Osteoblast (primary cell): Measurements from ENCODE around the gene ADAR. TPM values are rescaled to one million over a fixed set of nuclear protein-coding genes. Genes with fewer than 3 reads are reported as not detected.
A peak's percentile ranks its signal among the peaks of the same experiment; 100 is the strongest.

Experiments
- DNase-seq: peaks from one replicate; pipeline ENCODE4 v3.0.0; 2011; ENCODE audit warnings: low spot score, mixed read lengths; ENCODE audit not compliant: insufficient read length; ENCODE audit errors: missing footprints
- H2AFZ ChIP-seq: 2 replicates; pipeline ENCODE4 v1.6.0; 2011; ENCODE audit warnings: mild to moderate bottlenecking, low read length
- H3K27ac ChIP-seq: 2 replicates; pipeline ENCODE4 v1.5.1; 2011; ENCODE audit warnings: mild to moderate bottlenecking, low read depth, low read length, moderate library complexity
- H3K27me3 ChIP-seq: 2 replicates; pipeline ENCODE4 v1.6.0; 2012; ENCODE audit warnings: mild to moderate bottlenecking, control low read depth, inconsistent platforms, low read length, moderate library complexity; ENCODE audit not compliant: insufficient read depth
- H3K36me3 ChIP-seq: 2 replicates; pipeline ENCODE4 v1.5.1; 2011; ENCODE audit warnings: mild to moderate bottlenecking, low read length, control low read depth, moderate library complexity; ENCODE audit not compliant: insufficient read depth
- H3K4me1 ChIP-seq: 2 replicates; pipeline ENCODE4 v1.5.1; 2011; ENCODE audit warnings: mild to moderate bottlenecking, low read length, control low read depth, moderate library complexity; ENCODE audit not compliant: insufficient read depth
- H3K4me2 ChIP-seq: 2 replicates; pipeline ENCODE4 v1.6.0; 2011; ENCODE audit warnings: mild to moderate bottlenecking, low read length; ENCODE audit not compliant: insufficient read depth
- H3K4me3 ChIP-seq: fragments of 200-600 bp; sonication (generic); 3 replicates; pipeline ENCODE4 v1.5.1; 2012; ENCODE audit warnings: mild to moderate bottlenecking, low read length, inconsistent platforms; ENCODE audit not compliant: insufficient read depth
- H3K79me2 ChIP-seq: 2 replicates; pipeline ENCODE4 v1.6.0; 2012; ENCODE audit warnings: mild to moderate bottlenecking, low read length, control low read depth, inconsistent platforms; ENCODE audit not compliant: insufficient read depth
- H3K9me3 ChIP-seq: 2 replicates; pipeline ENCODE4 v1.5.1; 2011; ENCODE audit warnings: low read depth, low read length, control low read depth
- H4K20me1 ChIP-seq: 2 replicates; pipeline ENCODE4 v1.6.0; 2012; ENCODE audit warnings: mild to moderate bottlenecking, low read length, control low read depth; ENCODE audit not compliant: insufficient read depth
- CTCF ChIP-seq: IDR thresholded peaks from 2 replicates; pipeline ENCODE4 v1.5.1; 2011; ENCODE audit warnings: mild to moderate bottlenecking, low read depth, low read length, moderate library complexity; ENCODE audit errors: extremely low read depth
- total RNA-seq: library from RNA; depleted of rRNA; stranded (reverse); fragments of >200 nt; gene quantifications from 2 replicates; pipeline ENCODE4 v1.2.3, GENCODE V29; 2012

The ADAR gene
- total RNA-seq, 1 donor, result 118 TPM

GRCh38 chr1:154616659-154617345 lies 8.8 kb upstream of the ADAR start:
- peaks cover 5% of the 10 kb centered on the region for H3K4me1 ChIP-seq
- no peak overlapping the region for H3K4me2 ChIP-seq
- no peak overlapping the region for H3K4me3 ChIP-seq
- no peaks in the 10 kb centered on the region for H3K9me3 ChIP-seq
- no peaks in the 10 kb centered on the region for H3K36me3 ChIP-seq
- peaks cover 50% of the 10 kb centered on the region for H4K20me1 ChIP-seq
- H2AFZ ChIP-seq, result no peak overlapping the region
- DNase-seq, result no peak
- TF ChIP-seq CTCF, result no peak
- H3K27me3 ChIP-seq, result no peaks in the 10 kb centered on the region
- H3K79me2 ChIP-seq, result peaks cover 89% of the 10 kb centered on the region
- peak overlapping the region; percentile 9 for H3K27ac ChIP-seq

- peaks cover 5% of the 10 kb centered on the region for H3K4me1 ChIP-seq
- H3K79me2 ChIP-seq, result peaks cover 91% of the 10 kb centered on the region
- no peak for DNase-seq
- no peaks in the 10 kb centered on the region for H3K36me3 ChIP-seq
- peaks cover 48% of the 10 kb centered on the region for H4K20me1 ChIP-seq
- no peaks in the 10 kb centered on the region for H3K9me3 ChIP-seq
- no peak overlapping the region for H3K27ac ChIP-seq
- TF ChIP-seq CTCF, result no peak
- H2AFZ ChIP-seq, result no peak overlapping the region
- no peaks in the 10 kb centered on the region for H3K27me3 ChIP-seq
- H3K4me3 ChIP-seq, result no peak overlapping the region
- H3K4me2 ChIP-seq, result no peak overlapping the region
These were observed 7.4 kb upstream of the ADAR start for GRCh38 chr1:154615411-154615810.

GRCh38 chr1:154614901-154615300 lies 6.9 kb upstream of the ADAR start:
- no peak overlapping the region for H2AFZ ChIP-seq
- peaks cover 5% of the 10 kb centered on the region for H3K4me1 ChIP-seq
- peaks cover 91% of the 10 kb centered on the region for H3K79me2 ChIP-seq
- H3K9me3 ChIP-seq, result no peaks in the 10 kb centered on the region
- no peak overlapping the region for H3K27ac ChIP-seq
- no peaks in the 10 kb centered on the region for H3K27me3 ChIP-seq
- no peak for TF ChIP-seq CTCF
- no peak overlapping the region for H3K4me3 ChIP-seq
- DNase-seq, result no peak
- H3K36me3 ChIP-seq, result no peaks in the 10 kb centered on the region
- no peak overlapping the region for H3K4me2 ChIP-seq
- peaks cover 53% of the 10 kb centered on the region for H4K20me1 ChIP-seq

- peaks cover 91% of the 10 kb centered on the region for H3K79me2 ChIP-seq
- H3K27me3 ChIP-seq, result no peaks in the 10 kb centered on the region
- H3K4me2 ChIP-seq, result no peak overlapping the region
- peaks cover 53% of the 10 kb centered on the region for H4K20me1 ChIP-seq
- H3K4me3 ChIP-seq, result no peak overlapping the region
- no peaks in the 10 kb centered on the region for H3K9me3 ChIP-seq
- H3K4me1 ChIP-seq, result peaks cover 9% of the 10 kb centered on the region
- DNase-seq, result no peak
- H3K36me3 ChIP-seq, result no peaks in the 10 kb centered on the region
- no peak overlapping the region for H2AFZ ChIP-seq
- H3K27ac ChIP-seq, result no peak overlapping the region
- no peak for TF ChIP-seq CTCF
These were observed 6.3 kb upstream of the ADAR start for GRCh38 chr1:154614247-154614646.
